Measurements from ENCODE around the gene MAP3K6.

DNA sequence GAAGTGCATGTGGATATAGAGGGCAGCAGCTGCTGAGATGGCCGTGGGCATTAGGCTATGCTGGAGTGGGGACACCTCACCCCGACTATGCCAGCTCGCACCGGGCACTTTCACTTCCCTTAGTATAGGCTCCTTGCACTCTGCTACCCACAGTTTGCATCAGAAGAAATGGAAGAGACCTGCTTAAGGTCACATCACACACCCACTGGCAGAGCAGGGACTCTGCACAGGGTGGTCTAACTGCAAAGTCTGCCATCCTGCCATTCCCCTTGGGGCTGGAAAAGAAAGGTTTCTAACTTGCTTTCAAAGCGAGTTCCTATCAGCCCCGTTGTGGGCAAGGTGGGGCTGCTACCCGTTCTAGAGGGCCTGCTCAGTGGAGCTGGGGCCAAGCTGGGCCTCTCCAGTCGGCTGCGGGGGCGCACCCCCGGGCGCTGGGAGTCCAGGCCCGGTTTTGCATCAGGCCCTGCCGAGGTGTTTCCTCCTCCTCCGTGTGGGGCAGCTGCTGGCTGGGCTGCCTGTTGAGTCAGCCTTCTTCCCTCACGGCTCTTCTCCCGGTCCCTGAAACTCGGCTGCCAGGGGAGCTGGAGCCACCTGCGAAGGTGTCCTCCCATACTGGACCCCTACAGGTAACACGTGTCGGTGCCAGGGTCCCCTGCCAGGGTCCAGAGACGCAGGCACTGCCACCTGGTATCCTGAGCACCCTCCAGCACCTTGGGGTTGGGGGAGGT, 25.1 kb downstream of the MAP3K6 start, which contains the start of gene SYTL1:
- TF ChIP-seq, protein P1, sequence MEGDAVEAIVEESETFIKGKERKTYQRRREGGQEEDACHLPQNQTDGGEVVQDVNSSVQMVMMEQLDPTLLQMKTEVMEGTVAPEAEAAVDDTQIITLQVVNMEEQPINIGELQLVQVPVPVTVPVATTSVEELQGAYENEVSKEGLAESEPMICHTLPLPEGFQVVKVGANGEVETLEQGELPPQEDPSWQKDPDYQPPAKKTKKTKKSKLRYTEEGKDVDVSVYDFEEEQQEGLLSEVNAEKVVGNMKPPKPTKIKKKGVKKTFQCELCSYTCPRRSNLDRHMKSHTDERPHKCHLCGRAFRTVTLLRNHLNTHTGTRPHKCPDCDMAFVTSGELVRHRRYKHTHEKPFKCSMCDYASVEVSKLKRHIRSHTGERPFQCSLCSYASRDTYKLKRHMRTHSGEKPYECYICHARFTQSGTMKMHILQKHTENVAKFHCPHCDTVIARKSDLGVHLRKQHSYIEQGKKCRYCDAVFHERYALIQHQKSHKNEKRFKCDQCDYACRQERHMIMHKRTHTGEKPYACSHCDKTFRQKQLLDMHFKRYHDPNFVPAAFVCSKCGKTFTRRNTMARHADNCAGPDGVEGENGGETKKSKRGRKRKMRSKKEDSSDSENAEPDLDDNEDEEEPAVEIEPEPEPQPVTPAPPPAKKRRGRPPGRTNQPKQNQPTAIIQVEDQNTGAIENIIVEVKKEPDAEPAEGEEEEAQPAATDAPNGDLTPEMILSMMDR (conservative IDR thresholded peaks at IDR 0.05; ENCODE audit: low read depth, low read length), result no peak
- no peak for TF ChIP-seq EZH2phosphoT487 (IDR thresholded peaks at IDR 0.05; ENCODE audit: borderline replicate concordance, low read length)

Data from PC-3 (cell line).